IMR-90 (cell line): ENCODE data around the gene RHOT2. TPM values are rescaled to one million over a fixed set of nuclear protein-coding genes. Genes with fewer than 3 reads are reported as not detected.

Source experiments
- ATAC-seq: fragments of 200-7000 bp; cut with Tn5 transposase; 2 replicates; pipeline ENCODE4 v1.9.1; 2020; ENCODE audit warnings: low read depth, mild to moderate bottlenecking, moderate library complexity
- BruUV-seq: library from RNA; stranded (reverse); fragments of 400-500 nt; replicated peaks from 2 replicates; lab custom pipeline; 2021; lab: Mats Ljungman, UMichigan
- CTCF ChIA-PET: fragments of 300-600 bp; formaldehyde crosslinking; extraction: SDS; loops from one replicate; lab custom pipeline; 2021; ENCODE audit warnings: antibody characterized with exemption; lab: Yijun Ruan, JAX
- POLR2A ChIA-PET: fragments of 300-600 bp; sonication (Branson Sonifier 250); formaldehyde crosslinking; loops from one replicate; lab custom pipeline; 2022; ENCODE audit warnings: antibody characterized with exemption; ENCODE audit not compliant: unreplicated experiment; lab: Charles Lee
- DNase-seq: peaks from one replicate; pipeline ENCODE4 v3.0.0; 2013
- H2AFZ ChIP-seq: replicated peaks from 2 replicates; pipeline ENCODE3; 2013; ENCODE audit warnings: low read length, mild to moderate bottlenecking; ENCODE audit not compliant: poor library complexity
- H2AK5ac ChIP-seq: 2 replicates; pipeline ENCODE4 v1.6.1; 2013; ENCODE audit warnings: low read depth, low read length, inconsistent platforms
- H2AK9ac ChIP-seq: replicated peaks from 2 replicates; pipeline ENCODE3; 2013; ENCODE audit warnings: mild to moderate bottlenecking, low read depth, low read length, moderate library complexity; ENCODE audit not compliant: poor library complexity
- H2BK120ac ChIP-seq: 2 replicates; pipeline ENCODE4 v1.6.1; 2013; ENCODE audit warnings: low read depth, low read length, inconsistent platforms
- H2BK15ac ChIP-seq: 3 replicates; pipeline ENCODE4 v1.6.1; 2013; ENCODE audit warnings: low read depth, low read length, inconsistent platforms
- H2BK20ac ChIP-seq: 2 replicates; pipeline ENCODE4 v1.6.1; 2013; ENCODE audit warnings: low read depth, mild to moderate bottlenecking, inconsistent platforms, low read length, moderate library complexity
- H2BK5ac ChIP-seq: 2 replicates; pipeline ENCODE4 v1.6.1; 2013; ENCODE audit warnings: mild to moderate bottlenecking, low read depth, low read length, inconsistent platforms; ENCODE audit not compliant: poor library complexity, severe bottlenecking
- H3K14ac ChIP-seq: replicated peaks from 2 replicates; pipeline ENCODE4 v1.6.1; 2013; ENCODE audit warnings: low read depth, low read length, inconsistent platforms
- H3K18ac ChIP-seq: 2 replicates; pipeline ENCODE4 v1.6.1; 2013; ENCODE audit warnings: low read depth, low read length, control low read depth
- H3K23ac ChIP-seq: 2 replicates; pipeline ENCODE4 v1.6.1; 2013; ENCODE audit warnings: low read depth, low read length, inconsistent platforms
- H3K27ac ChIP-seq: 2 replicates; pipeline ENCODE4 v1.5.1; 2013; ENCODE audit warnings: mild to moderate bottlenecking, control low read depth, low read length; ENCODE audit not compliant: insufficient read depth
- H3K27me3 ChIP-seq: 2 replicates; pipeline ENCODE4 v1.6.1; 2013; ENCODE audit warnings: low read length; ENCODE audit not compliant: control insufficient read depth, insufficient read depth
- H3K36me3 ChIP-seq: 2 replicates; pipeline ENCODE4 v1.6.1; 2013; ENCODE audit warnings: low read length, mixed read lengths; ENCODE audit not compliant: control insufficient read depth, insufficient read depth
- H3K4ac ChIP-seq: 2 replicates; pipeline ENCODE4 v1.6.1; 2013; ENCODE audit warnings: low read depth, low read length, inconsistent platforms
- H3K4me1 ChIP-seq: 2 replicates; pipeline ENCODE4 v1.6.1; 2013; ENCODE audit warnings: low read length, mixed read lengths; ENCODE audit not compliant: control insufficient read depth, insufficient read depth
- H3K4me2 ChIP-seq: 2 replicates; pipeline ENCODE4 v1.6.1; 2013; ENCODE audit warnings: low read depth, mild to moderate bottlenecking, control low read depth, low read length, moderate library complexity
- H3K4me3 ChIP-seq: 2 replicates; pipeline ENCODE4 v1.5.1; 2013; ENCODE audit warnings: low read depth, mild to moderate bottlenecking, control low read depth, low read length, moderate library complexity; ENCODE audit not compliant: insufficient read depth
- H3K56ac ChIP-seq: 2 replicates; pipeline ENCODE4 v1.6.1; 2013; ENCODE audit warnings: low read length, inconsistent platforms; ENCODE audit not compliant: insufficient read depth; ENCODE audit errors: extremely low read depth
- H3K79me1 ChIP-seq, 2 experiments: 2 replicates each; pipeline ENCODE4 v1.6.1; 2013; ENCODE audit warnings: low read length in 2 of 2, inconsistent platforms in 1 of 2, low read depth in 1 of 2
- H3K9ac ChIP-seq: 2 replicates; pipeline ENCODE4 v1.6.1; 2013; ENCODE audit warnings: low read depth, low read length, control low read depth
- H3K9me1 ChIP-seq: 2 replicates; pipeline ENCODE4 v1.6.1; 2013; ENCODE audit warnings: low read length, inconsistent platforms; ENCODE audit not compliant: insufficient read depth
- H3K9me3 ChIP-seq: 2 replicates; pipeline ENCODE4 v1.6.1; 2013; ENCODE audit warnings: low read length; ENCODE audit not compliant: control insufficient read depth, insufficient read depth
- H4K20me1 ChIP-seq: 2 replicates; pipeline ENCODE4 v1.6.1; 2013; ENCODE audit warnings: low read length, inconsistent platforms; ENCODE audit not compliant: insufficient read depth
- H4K5ac ChIP-seq: 2 replicates; pipeline ENCODE4 v1.6.1; 2013; ENCODE audit warnings: mild to moderate bottlenecking, low read depth, low read length, control low read depth
- H4K8ac ChIP-seq, 2 experiments: 2 replicates each; pipeline ENCODE4 v1.6.1; 2013; ENCODE audit warnings: low read depth in 2 of 2, low read length in 2 of 2, control low read depth in 1 of 2, inconsistent platforms in 1 of 2
- H4K91ac ChIP-seq: 2 replicates; pipeline ENCODE4 v1.6.1; 2013; ENCODE audit warnings: low read depth, low read length, inconsistent platforms; ENCODE audit not compliant: insufficient read depth
- BHLHE40 ChIP-seq: fragments of 150-350 bp; IDR thresholded peaks from 2 replicates; pipeline ENCODE4 v1.6.1; 2016; ENCODE audit warnings: mild to moderate bottlenecking, low read depth, low read length
- CEBPB ChIP-seq: IDR thresholded peaks from 2 replicates; pipeline ENCODE4 v1.6.1; 2012; ENCODE audit warnings: low read depth, low read length, improper control_type of control experiment
- FOS ChIP-seq: fragments of 150-350 bp; IDR thresholded peaks from 2 replicates; pipeline ENCODE4 v1.6.1; 2016; ENCODE audit warnings: low read depth, low read length
- MAZ ChIP-seq: IDR thresholded peaks from 2 replicates; pipeline ENCODE4 v1.6.1; 2012; ENCODE audit warnings: low read depth, mild to moderate bottlenecking, low read length, improper control_type of control experiment, moderate library complexity, borderline replicate concordance
- NFE2L2 ChIP-seq: fragments of 150-350 bp; IDR thresholded peaks from 2 replicates; pipeline ENCODE4 v1.6.1; 2016; ENCODE audit warnings: low read depth, mild to moderate bottlenecking, low read length
- RAD21 ChIP-seq: IDR thresholded peaks from 2 replicates; pipeline ENCODE4 v1.6.1; 2012; ENCODE audit warnings: low read length, improper control_type of control experiment
- SMC3 ChIP-seq: fragments of 150-350 bp; IDR thresholded peaks from 2 replicates; pipeline ENCODE4 v1.6.1; 2016; ENCODE audit warnings: low read depth, mild to moderate bottlenecking, antibody characterized with exemption, low read length, moderate library complexity
- WGBS, 2 experiments: methylation state at CpG; one replicate each; pipeline versions ENCODE4 v1.1.5 to v1.1.7; 2013; ENCODE audit warnings: missing lambda C conversion rate in 2 of 2; ENCODE audit not compliant: insufficient read length in 1 of 2; ENCODE audit errors: extremely low coverage in 2 of 2; 5-methylcytosine and 5-hydroxymethylcytosine counted together
- dilution Hi-C: fragments of 300-500 bp; cut with HindIII; formaldehyde crosslinking; loops from one replicate; pipeline ENCODE4 v1.14.3; 2018; ENCODE audit warnings: low sequenced_read_pairs; ENCODE audit not compliant: unreplicated experiment
- in situ Hi-C: fragments of 300-500 bp; cut with MboI; formaldehyde crosslinking; loops from 3 replicates; pipeline ENCODE4 v1.14.3; 2019; ENCODE audit warnings: low sequenced_read_pairs, inconsistent platforms, mixed read lengths
- intact Hi-C: fragments of 100-400 bp; cut with micrococcal nuclease; formaldehyde crosslinking; loops from 2 replicates; pipeline ENCODE4 v1.10.0; 2022
- polyA plus RNA-seq, 3 experiments: library from polyadenylated mRNA; depleted of rRNA; stranded (reverse); fragments of >200 nt; gene quantifications; 2 replicates each; pipeline ENCODE4 v1.2.3, GENCODE V29; 2012; ENCODE audit warnings: low replicate concordance in 1 of 3
- total RNA-seq: library from RNA; depleted of rRNA; stranded (reverse); fragments of >200 nt; gene quantifications from 2 replicates; pipeline ENCODE4 v1.2.3, GENCODE V29; 2012
- TF ChIP-seq, protein P1 (sequence below): fragments of 150-350 bp; IDR thresholded peaks from 2 replicates; pipeline ENCODE4 v1.6.1; 2016; ENCODE audit warnings: low read depth, mild to moderate bottlenecking, low read length, moderate library complexity, borderline replicate concordance

The RHOT2 gene
- total and polyA plus RNA-seq, 2 of the 4 experiments (the other 2 are of a cell fraction): 20.3 to 181 TPM

DNA sequence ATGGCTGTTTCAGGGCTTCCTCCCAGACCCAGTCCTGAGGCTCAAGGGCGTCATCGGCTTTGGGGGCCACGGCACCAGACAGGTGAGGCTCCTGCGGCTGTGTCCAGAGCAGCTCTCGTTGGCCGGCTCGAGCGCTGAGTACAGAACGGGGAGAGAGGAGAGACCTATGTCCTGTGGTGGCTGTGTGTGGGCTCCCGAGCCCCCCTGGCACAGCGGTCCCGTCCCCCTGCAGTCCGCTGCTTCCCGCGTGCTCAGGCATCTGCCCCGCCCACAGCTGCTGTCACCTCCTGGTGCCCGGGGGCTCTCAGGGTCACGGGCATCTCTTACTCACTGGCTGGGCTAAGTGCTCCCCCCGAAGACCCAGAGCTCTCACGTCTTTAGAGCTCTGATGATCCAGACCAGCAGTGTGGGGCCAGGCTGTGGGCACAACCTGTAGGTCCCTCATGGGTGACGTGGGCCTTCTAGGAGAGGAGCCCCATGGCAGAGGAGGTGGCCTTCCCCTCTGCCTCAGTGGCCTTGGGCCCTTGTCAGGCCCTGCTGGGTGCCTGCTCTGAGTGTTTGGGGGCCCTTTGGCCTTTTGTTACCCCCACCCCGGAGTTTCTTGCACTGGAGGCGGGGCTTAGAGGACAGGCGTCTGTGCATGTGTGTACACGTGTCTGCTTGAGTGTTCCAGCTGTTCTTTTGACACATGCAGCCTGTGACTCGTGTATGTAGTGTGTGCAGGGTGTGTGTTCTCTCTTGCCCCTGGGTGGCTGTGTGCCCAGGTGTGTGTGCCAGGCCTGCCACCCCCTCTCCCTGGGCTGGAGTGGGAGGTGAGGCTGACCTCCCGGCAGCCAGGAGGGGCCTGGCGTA is 15.3 kb upstream of the RHOT2 start:
- TF ChIP-seq CEBPB: no peak
- no peak for TF ChIP-seq SMC3
- TF ChIP-seq RAD21: no peak
- no peak for TF ChIP-seq MAZ
- TF ChIP-seq FOS: no peak
- TF ChIP-seq BHLHE40: no peak
- no peak for TF ChIP-seq NFE2L2
- TF ChIP-seq, protein P1, sequence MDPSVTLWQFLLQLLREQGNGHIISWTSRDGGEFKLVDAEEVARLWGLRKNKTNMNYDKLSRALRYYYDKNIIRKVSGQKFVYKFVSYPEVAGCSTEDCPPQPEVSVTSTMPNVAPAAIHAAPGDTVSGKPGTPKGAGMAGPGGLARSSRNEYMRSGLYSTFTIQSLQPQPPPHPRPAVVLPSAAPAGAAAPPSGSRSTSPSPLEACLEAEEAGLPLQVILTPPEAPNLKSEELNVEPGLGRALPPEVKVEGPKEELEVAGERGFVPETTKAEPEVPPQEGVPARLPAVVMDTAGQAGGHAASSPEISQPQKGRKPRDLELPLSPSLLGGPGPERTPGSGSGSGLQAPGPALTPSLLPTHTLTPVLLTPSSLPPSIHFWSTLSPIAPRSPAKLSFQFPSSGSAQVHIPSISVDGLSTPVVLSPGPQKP: no peak
- Histone ChIP-seq H3K4me1 (peaks cover 12% of the 10 kb centered on the region), H4K5ac (no peak overlapping the region), H3K9me1 (peaks cover 9% of the 10 kb centered on the region; the same call in 1 of the 2 replicates), H4K91ac (no peak overlapping the region), H2AK9ac (no peak overlapping the region), H3K4ac (no peak overlapping the region), H3K4me3 (no peak overlapping the region), H4K8ac (no peak overlapping the region), H3K36me3 (peaks cover 3% of the 10 kb centered on the region; the same call in 1 of the 2 replicates), H2AK5ac (no peak overlapping the region), H3K23ac (no peak overlapping the region), H2BK5ac (no peak overlapping the region), H2AFZ (no peak overlapping the region), H2BK20ac (no peak overlapping the region), H3K9me3 (no peaks in the 10 kb centered on the region), H3K27me3 (no peaks in the 10 kb centered on the region), H4K20me1 (no peaks in the 10 kb centered on the region), H3K27ac (no peak overlapping the region), H3K79me1 (peaks cover 10 to 24% of the 10 kb centered on the region in 2 experiments; a peak in 3 of 4 replicates), H3K4me2 (no peak overlapping the region), H3K9ac (no peak overlapping the region), H2BK15ac (no peak overlapping the region), H3K18ac (no peak overlapping the region), H3K14ac (no peak overlapping the region), H3K56ac (no peak overlapping the region), H2BK120ac (no peak overlapping the region)
- BruUV-seq: no TSS peak
- 73% methylated on average over 8 of the region's 28 CpGs; no CpG with 5 or more reads in 1 of the 2 experiments for WGBS, 2 experiments
- DNase-seq (peak; percentile 13), ATAC-seq (no peak)
- intact Hi-C loops (no loop called here), dilution Hi-C loops (no loop called here), in situ Hi-C loops (no loop called here)
- POLR2A ChIA-PET: no interaction called here
- CTCF ChIA-PET: interaction anchor here (0.7 kb wide), 1 partner anchor 809 kb away, joined by 3 read pairs; no protein-coding TSS in a partner anchor
